Neural cell (in vitro differentiated cells): ENCODE measurements around the gene UNC5A.

Experiments
- CTCF ChIP-seq: fragments of 450-650 bp; IDR thresholded peaks from 2 replicates; pipeline ENCODE4 v1.5.1; 2014; ENCODE audit warnings: antibody characterized with exemption, mild to moderate bottlenecking, moderate library complexity; ENCODE audit not compliant: poor library complexity, severe bottlenecking
- EP300 ChIP-seq: fragments of 450-650 bp; conservative IDR thresholded peaks from 2 replicates; pipeline ENCODE4 v1.6.1; 2014; ENCODE audit warnings: antibody characterized with exemption, mild to moderate bottlenecking, moderate library complexity; ENCODE audit not compliant: poor library complexity, severe bottlenecking
- EZH2 ChIP-seq: fragments of 200-600, 300-800 bp; shearing (Covaris generic), sonication (generic); IDR thresholded peaks from 2 replicates; pipeline ENCODE4 v1.6.1; 2014; ENCODE audit warnings: antibody characterized with exemption, low read length, borderline replicate concordance, mild to moderate bottlenecking; ENCODE audit not compliant: insufficient read depth, poor library complexity, severe bottlenecking
- POLR2AphosphoS5 ChIP-seq: IDR thresholded peaks from 2 replicates; pipeline ENCODE4 v1.6.1; 2012
- RAD21 ChIP-seq: fragments of 450-650 bp; conservative IDR thresholded peaks from 2 replicates; pipeline ENCODE4 v1.6.1; 2014; ENCODE audit warnings: antibody characterized with exemption, mild to moderate bottlenecking, moderate library complexity
- REST ChIP-seq: IDR thresholded peaks from 2 replicates; pipeline ENCODE4 v1.6.1; 2012; ENCODE audit warnings: borderline replicate concordance
- SMC3 ChIP-seq: fragments of 450-650 bp; conservative IDR thresholded peaks from 2 replicates; pipeline ENCODE4 v1.6.1; 2014; ENCODE audit warnings: antibody characterized with exemption, mild to moderate bottlenecking, moderate library complexity; ENCODE audit not compliant: poor library complexity
- TAF1 ChIP-seq: IDR thresholded peaks from 2 replicates; pipeline ENCODE4 v1.6.1; 2012; ENCODE audit warnings: low read depth

GRCh38 chr5:176818391-176819098, 8.2 kb downstream of the UNC5A start:
- TF ChIP-seq EZH2 (no peak), CTCF (no peak), RAD21 (no peak), REST (no peak), SMC3 (no peak), TAF1 (no peak), POLR2AphosphoS5 (no peak), EP300 (no peak)
